ENCODE data around the gene LHCGR.

LHCGR gene

GRCh38 chr2:48755473-48755872, at the start of gene LHCGR:
Gene LHCGR, minus strand, starts transcription at chr2:48755724. Its CDS starts 53 bp downstream, at chr2:48755671.
- no peak within 1 kb of the TSS for H3K4me3 ChIP-seq (ENCODE audit: low read length)
- DNase-seq (ENCODE audit: low read depth) = peak; percentile 9
- TF ChIP-seq CTCF (IDR thresholded peaks at IDR 0.05; ENCODE audit: insufficient read depth, low read depth, low read length, missing control alignments) = no peak

- no peak for TF ChIP-seq CTCF (IDR thresholded peaks at IDR 0.05; ENCODE audit: insufficient read depth, low read depth, low read length, missing control alignments)
- DNase-seq (ENCODE audit: low read depth) = no peak
Observed at GRCh38 chr2:48799601-48800000, 44.1 kb upstream of the LHCGR start.

DNA sequence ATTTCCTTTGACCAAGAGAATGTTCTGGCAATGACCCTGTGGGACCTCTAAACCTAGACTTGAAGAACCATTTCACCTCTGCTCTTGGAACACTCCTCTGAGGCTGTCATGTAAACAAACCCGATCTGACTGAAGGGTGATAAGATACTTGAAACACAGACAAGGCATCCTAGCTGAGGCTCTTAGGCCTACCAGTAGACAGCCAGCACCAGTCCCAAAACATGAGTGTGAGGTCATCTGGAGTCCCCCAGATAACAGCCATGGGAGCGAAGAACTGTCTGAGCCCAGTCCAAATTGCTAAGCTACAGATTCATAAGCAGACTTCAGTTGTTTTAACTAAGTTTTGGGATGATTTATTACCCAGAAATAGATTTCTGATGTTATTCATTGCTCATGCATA, 39.5 kb upstream of the LHCGR start:
- no peak overlapping the region for H3K4me3 ChIP-seq (ENCODE audit: low read length)
- TF ChIP-seq CTCF (IDR thresholded peaks at IDR 0.05; ENCODE audit: insufficient read depth, low read depth, low read length, missing control alignments) = no peak
- DNase-seq (ENCODE audit: low read depth) = no peak

More at GRCh38 chr2:48799601-48800000, 44.1 kb upstream of the LHCGR start:
- H3K4me3 ChIP-seq (ENCODE audit: low read length) = no peak overlapping the region

DNA sequence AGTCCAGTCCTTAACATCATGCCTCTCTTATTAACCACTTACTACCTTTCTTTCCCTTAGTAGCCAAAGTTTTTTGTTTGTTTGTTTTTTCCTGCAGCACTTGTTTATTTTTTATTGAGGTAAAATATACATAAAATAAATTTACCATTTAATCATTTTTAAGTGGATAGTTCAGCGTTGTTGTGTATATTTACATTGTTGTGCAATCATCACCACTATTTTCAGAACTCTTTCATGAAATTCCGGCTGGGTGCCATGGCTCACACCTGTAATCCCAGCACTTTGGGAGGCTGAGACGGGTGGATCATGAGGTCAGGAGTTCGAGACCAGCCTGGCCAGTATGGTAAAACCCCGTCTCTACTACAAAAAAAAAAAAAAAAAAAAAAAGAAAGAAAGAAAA, 38.1 kb upstream of the LHCGR start:
- DNase-seq (ENCODE audit: low read depth) = no peak
- no peak for TF ChIP-seq CTCF (IDR thresholded peaks at IDR 0.05; ENCODE audit: insufficient read depth, low read depth, low read length, missing control alignments)
- no peak overlapping the region for H3K4me3 ChIP-seq (ENCODE audit: low read length)

DNA sequence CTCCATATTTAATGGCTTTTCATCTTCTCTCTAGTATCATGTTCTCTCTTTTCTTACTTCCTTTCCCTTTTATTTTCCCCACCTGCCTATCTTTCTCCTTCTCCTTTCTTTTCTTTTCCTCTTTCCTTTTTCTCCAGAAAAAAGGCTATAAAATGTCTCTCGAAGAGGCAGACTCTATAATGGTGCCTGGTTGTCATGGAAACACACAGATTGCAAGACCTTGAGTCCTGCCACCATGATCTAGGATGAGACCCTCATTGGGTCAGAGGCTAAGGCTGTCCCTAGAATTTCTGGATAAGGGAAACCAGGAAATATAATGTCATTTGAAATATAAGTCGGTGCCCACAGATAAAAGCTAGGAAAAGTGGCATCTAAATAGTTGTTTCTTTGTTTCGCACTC, 36.5 kb upstream of the LHCGR start:
- no peak overlapping the region for H3K4me3 ChIP-seq (ENCODE audit: low read length)
- no peak for TF ChIP-seq CTCF (IDR thresholded peaks at IDR 0.05; ENCODE audit: insufficient read depth, low read depth, low read length, missing control alignments)
- no peak for DNase-seq (ENCODE audit: low read depth)

GRCh38 chr2:48790407-48791170, 35.1 kb upstream of the LHCGR start:
- TF ChIP-seq CTCF (IDR thresholded peaks at IDR 0.05; ENCODE audit: insufficient read depth, low read depth, low read length, missing control alignments) = no peak
- DNase-seq (ENCODE audit: low read depth) = no peak
- H3K4me3 ChIP-seq (ENCODE audit: low read length) = no peak overlapping the region

GRCh38 chr2:48787580-48787979, 32.1 kb upstream of the LHCGR start:
- no peak for DNase-seq (ENCODE audit: low read depth)
- H3K4me3 ChIP-seq (ENCODE audit: low read length) = no peak overlapping the region
- no peak for TF ChIP-seq CTCF (IDR thresholded peaks at IDR 0.05; ENCODE audit: insufficient read depth, low read depth, low read length, missing control alignments)

Measured in epithelial cell of esophagus (primary cell).